ENCODE results near the gene PPT1.

- no peak for TF ChIP-seq CTCF (IDR thresholded peaks at IDR 0.05; ENCODE audit: low read length)
- TF ChIP-seq EZH2 (IDR thresholded peaks at IDR 0.05; ENCODE audit: borderline replicate concordance, low read length) = no peak
Observed at GRCh38 chr1:40107290-40107959, 10.4 kb upstream of the PPT1 start.
